Articular chondrocyte of knee joint (primary cell): ENCODE measurements around the gene DNAH7. TPM values are rescaled to one million over a fixed set of nuclear protein-coding genes. Genes with fewer than 3 reads are reported as not detected.

ENCODE experiments used
- total RNA-seq: library from RNA; depleted of rRNA; stranded (reverse); fragments of >200 nt; gene quantifications from 2 replicates; pipeline ENCODE4 v1.2.3, GENCODE V29; 2012

The DNAH7 gene
- 2.7 and 5.2 TPM in 2 replicates for total RNA-seq

DNA sequence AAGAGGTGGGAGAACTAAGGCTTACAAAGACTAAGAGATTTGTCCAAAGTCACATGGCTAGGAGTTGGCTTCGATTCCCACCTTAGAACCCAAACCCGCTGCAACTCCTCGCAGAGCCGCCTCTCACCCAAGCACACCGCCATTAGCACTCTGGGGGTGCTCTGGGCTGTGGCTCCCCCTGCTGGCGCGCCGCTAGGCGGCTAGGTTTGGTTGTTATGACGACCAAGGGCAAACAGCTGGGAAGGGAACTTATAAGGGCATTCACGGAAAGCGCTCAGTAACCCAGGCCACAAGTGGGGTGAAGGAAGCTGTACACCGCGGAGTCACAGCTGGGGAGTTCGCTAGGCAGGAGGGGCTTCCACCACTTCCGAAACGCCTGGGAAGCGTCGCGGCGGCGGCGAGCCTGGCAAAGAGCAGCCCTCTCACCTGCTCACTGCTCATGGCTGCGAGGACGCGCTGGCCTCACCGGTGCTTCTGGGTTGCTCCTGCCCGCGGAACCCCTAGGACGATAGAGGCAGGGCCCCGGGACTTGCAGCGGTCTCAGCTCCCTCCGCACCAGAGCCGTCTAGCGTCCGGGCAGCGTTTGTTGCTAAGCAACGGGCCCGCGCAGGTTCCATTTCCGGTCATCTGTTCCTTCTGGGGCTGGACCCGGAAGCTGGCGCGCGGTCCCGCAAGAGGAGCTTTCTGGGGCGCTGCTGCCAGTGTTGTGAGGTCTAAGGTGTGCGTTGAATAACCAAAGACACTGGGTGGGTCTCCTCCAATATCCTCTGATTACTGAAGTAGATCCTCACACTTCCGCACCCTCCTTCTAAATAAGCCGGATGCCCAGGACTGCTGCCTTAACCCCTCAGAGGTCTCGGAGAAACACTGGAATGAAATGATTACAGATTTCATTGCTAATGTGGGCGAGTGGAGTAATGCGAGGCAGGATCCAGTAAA is at the start of gene DNAH7:
Gene DNAH7, minus strand, starts transcription at position 567 of the 939 bp plus-strand sequence. Its CDS starts 126 bp downstream, at position 441.

Other genes starting within 250 kb of the DNAH7 start
- gene STK17B, start 102.7 kb upstream of the DNAH7 start, total RNA-seq = 130 and 253 TPM in 2 replicates